Stomach (tissue), 4 donors: ENCODE results near the gene ANKS1A.

ENCODE experiments used
- CTCF ChIP-seq, 7 experiments: fragments of 450-650 bp in 4 of 7; fragments of 200-600 bp in 3 of 7; sonication (generic) in 3 of 7; IDR thresholded peaks; one replicate each; pipeline ENCODE4 v1.5.1; 2016 to 2019; ENCODE audit warnings: antibody characterized with exemption in 7 of 7, control low read depth in 2 of 7, mild to moderate bottlenecking in 1 of 7
- EP300 ChIP-seq: sonication (generic); formaldehyde crosslinking; IDR thresholded peaks from one replicate; pipeline ENCODE4 v1.6.1; 2017; ENCODE audit warnings: antibody characterized with exemption
- POLR2A ChIP-seq, 4 donors: fragments of 450-650 bp; IDR thresholded peaks; one replicate each; pipeline ENCODE4 v1.6.1; 2016; ENCODE audit warnings: antibody characterized with exemption in 4 of 4, control low read depth in 2 of 4, mild to moderate bottlenecking in 1 of 4, moderate library complexity in 1 of 4

GRCh38 chr6:35026434-35027222 lies 137.6 kb downstream of the ANKS1A start:
- TF ChIP-seq POLR2A (IDR thresholded peaks at IDR 0.05) (no peak), CTCF (IDR thresholded peaks at IDR 0.05) (no peak), EP300 (no peak)
